Fibroblast of pulmonary artery (primary cell): Measurements from ENCODE around the gene DHX57.

ENCODE experiments used
- DNase-seq: peaks from one replicate; pipeline ENCODE4 v3.0.0-alpha.2; 2010; ENCODE audit warnings: low read depth
- H3K4me3 ChIP-seq: replicated peaks from 2 replicates; pipeline ENCODE4 v1.5.1; 2011; ENCODE audit warnings: low read depth, mild to moderate bottlenecking, control low read depth, low read length, moderate library complexity
- CTCF ChIP-seq: IDR thresholded peaks from 2 replicates; pipeline ENCODE4 v1.5.1; 2011; ENCODE audit warnings: mild to moderate bottlenecking, control low read depth, low read length, inconsistent platforms; ENCODE audit errors: missing control alignments

The DHX57 gene

GRCh38 chr2:38907743-38908562 is 32.2 kb upstream of the DHX57 start:
- no peak for DNase-seq
- TF ChIP-seq CTCF: no peak
- no peak overlapping the region for H3K4me3 ChIP-seq

- no peak for TF ChIP-seq CTCF
- H3K4me3 ChIP-seq: no peak overlapping the region
- DNase-seq: no peak
Observed at GRCh38 chr2:38907242-38907641, 31.5 kb upstream of the DHX57 start.

GRCh38 chr2:38905251-38905650 is 29.5 kb upstream of the DHX57 start:
- no peak overlapping the region for H3K4me3 ChIP-seq
- no peak for TF ChIP-seq CTCF
- no peak for DNase-seq

- no peak overlapping the region for H3K4me3 ChIP-seq
- DNase-seq: no peak
- TF ChIP-seq CTCF: no peak
Observed at GRCh38 chr2:38900726-38901125, 25.0 kb upstream of the DHX57 start.

GRCh38 chr2:38898256-38898655 is 22.5 kb upstream of the DHX57 start:
- DNase-seq: no peak
- TF ChIP-seq CTCF: no peak
- H3K4me3 ChIP-seq: no peak overlapping the region

- DNase-seq: no peak
- no peak overlapping the region for H3K4me3 ChIP-seq
- TF ChIP-seq CTCF: no peak
Observed at GRCh38 chr2:38892819-38893218, 17.1 kb upstream of the DHX57 start.

GRCh38 chr2:38889575-38889974 is 13.8 kb upstream of the DHX57 start, which contains the start of gene ARHGEF33:
TSS of gene ARHGEF33 (plus strand) at chr2:38889875. CDS start at chr2:38919448, 29,573 bp downstream.
- DNase-seq: no peak
- no peak for TF ChIP-seq CTCF
- no peak within 1 kb of the TSS for H3K4me3 ChIP-seq
